IPS-18a (cell line): ENCODE data around the gene PEAR1.

Experiments used
- H3K27ac ChIP-seq: one replicate; pipeline ENCODE4 v1.5.1; 2013; ENCODE audit warnings: low read length
- H3K27me3 ChIP-seq: one replicate; pipeline ENCODE4 v1.6.1; 2013; ENCODE audit warnings: mild to moderate bottlenecking, low read length; ENCODE audit not compliant: control insufficient read depth, insufficient read depth
- H3K36me3 ChIP-seq: one replicate; pipeline ENCODE4 v1.6.1; 2013; ENCODE audit warnings: low read depth, low read length; ENCODE audit not compliant: control insufficient read depth
- H3K4me1 ChIP-seq: one replicate; pipeline ENCODE4 v1.6.1; 2013; ENCODE audit warnings: low read depth, low read length; ENCODE audit not compliant: control insufficient read depth
- H3K4me3 ChIP-seq: one replicate; pipeline ENCODE4 v1.5.1; 2013; ENCODE audit warnings: low read length
- H3K9ac ChIP-seq: one replicate; pipeline ENCODE4 v1.6.1; 2013; ENCODE audit warnings: mild to moderate bottlenecking, low read length, moderate library complexity
- H3K9me3 ChIP-seq: one replicate; pipeline ENCODE4 v1.6.1; 2013; ENCODE audit warnings: low read depth, low read length; ENCODE audit not compliant: control insufficient read depth

PEAR1 gene

DNA sequence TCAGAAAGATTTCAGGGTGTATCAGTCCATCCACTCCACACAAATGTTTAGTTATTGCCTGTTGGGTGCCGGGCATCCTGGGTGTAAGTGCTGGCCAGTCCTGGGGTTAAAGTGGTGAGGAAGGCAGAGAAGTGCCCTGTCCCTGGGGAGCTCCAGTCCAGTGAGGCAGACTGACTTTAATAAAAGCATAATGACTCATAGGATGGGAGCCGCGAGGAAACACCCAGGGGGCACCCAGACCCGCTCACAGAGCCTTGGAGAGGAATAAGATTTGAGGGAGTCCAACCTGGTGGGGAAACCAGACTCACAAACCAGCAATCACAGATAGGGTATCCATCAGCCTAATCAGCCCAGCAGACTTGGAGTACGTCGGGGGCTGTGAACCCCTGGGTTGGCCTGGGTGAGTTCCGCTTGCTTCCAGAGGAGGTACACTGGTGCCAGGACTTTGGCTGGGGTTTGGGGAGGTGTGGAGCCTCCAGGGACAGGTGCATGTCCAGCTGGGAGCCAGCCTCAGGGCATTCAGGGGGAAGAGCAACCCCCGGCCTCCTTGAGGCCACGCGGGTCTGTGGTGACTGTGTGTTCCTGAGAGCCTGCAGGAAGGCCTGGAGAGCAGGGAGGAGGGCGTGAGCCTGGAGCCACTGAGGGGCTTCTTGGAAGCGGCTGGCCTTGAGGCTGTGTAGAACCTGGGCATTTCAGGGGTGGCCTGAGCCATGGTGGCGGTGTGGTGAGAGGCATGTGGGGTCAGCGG is 3.7 kb downstream of the PEAR1 start:
- Histone ChIP-seq H3K36me3 (no peaks in the 10 kb centered on the region), H3K9me3 (no peaks in the 10 kb centered on the region), H3K4me1 (no peaks in the 10 kb centered on the region), H3K27me3 (peaks cover 32% of the 10 kb centered on the region), H3K9ac (no peak overlapping the region), H3K4me3 (no peak overlapping the region), H3K27ac (no peak overlapping the region)

DNA sequence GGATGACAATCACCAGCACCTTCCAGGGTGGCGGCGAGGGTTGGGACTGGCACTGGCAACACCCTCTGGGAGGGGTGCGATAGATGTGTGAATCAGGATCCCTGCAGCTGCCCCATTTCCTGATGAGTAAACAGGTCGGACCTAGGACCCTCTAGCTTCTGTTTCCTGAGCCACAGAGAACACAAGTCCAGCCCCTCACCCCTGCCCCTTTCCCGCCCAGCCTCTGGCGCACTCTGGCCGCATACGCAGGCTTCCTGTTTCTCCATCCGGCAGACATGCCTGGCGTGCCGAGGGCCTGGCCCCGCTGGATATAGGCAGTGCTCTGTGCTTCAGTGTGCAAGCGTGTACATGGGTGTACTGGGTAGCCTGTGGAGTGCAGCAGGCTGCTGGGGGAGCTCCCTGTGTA is 4.6 kb downstream of the PEAR1 start:
- Histone ChIP-seq H3K27ac (no peak overlapping the region), H3K36me3 (no peaks in the 10 kb centered on the region), H3K27me3 (peaks cover 23% of the 10 kb centered on the region), H3K9me3 (no peaks in the 10 kb centered on the region), H3K9ac (no peak overlapping the region), H3K4me3 (no peak overlapping the region), H3K4me1 (no peaks in the 10 kb centered on the region)

DNA sequence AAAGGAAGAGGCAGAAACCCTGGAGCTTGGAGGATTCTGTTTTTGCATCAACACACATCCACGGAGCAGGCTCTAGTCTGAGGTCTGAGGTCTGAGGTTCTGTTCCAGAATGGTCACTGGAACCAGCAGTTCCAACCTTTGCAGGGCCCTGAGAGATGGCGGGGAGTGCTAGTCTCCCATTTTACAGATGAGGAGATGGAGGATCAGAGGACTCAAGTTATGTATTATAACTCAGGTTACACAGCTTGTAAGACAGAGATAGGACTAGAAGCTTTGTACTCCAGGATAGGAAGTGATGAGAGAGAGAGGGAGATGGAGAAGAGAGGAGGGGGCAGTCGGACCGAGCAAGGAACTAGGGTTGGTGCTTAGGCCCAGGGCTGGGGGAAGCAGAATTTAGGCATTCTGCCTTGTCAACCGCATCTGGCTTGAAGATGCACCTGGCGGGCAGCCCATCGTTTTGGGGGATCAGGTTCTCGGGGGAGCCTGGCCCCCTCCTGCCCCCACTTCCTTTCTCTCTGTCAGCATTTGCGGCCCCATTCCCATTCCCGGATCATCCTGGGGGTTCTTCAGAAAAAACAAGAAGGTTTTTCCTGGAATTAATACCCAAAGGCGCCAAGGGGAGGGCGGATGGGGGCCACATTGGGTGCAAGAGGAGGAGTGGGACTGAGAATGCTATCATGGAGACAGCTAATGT is 5.6 kb downstream of the PEAR1 start:
- no peaks in the 10 kb centered on the region for H3K36me3 ChIP-seq
- no peaks in the 10 kb centered on the region for H3K9me3 ChIP-seq
- H3K4me3 ChIP-seq: no peak overlapping the region
- no peak overlapping the region for H3K9ac ChIP-seq
- no peak overlapping the region for H3K27ac ChIP-seq
- no peaks in the 10 kb centered on the region for H3K4me1 ChIP-seq
- H3K27me3 ChIP-seq: peaks cover 13% of the 10 kb centered on the region

DNA sequence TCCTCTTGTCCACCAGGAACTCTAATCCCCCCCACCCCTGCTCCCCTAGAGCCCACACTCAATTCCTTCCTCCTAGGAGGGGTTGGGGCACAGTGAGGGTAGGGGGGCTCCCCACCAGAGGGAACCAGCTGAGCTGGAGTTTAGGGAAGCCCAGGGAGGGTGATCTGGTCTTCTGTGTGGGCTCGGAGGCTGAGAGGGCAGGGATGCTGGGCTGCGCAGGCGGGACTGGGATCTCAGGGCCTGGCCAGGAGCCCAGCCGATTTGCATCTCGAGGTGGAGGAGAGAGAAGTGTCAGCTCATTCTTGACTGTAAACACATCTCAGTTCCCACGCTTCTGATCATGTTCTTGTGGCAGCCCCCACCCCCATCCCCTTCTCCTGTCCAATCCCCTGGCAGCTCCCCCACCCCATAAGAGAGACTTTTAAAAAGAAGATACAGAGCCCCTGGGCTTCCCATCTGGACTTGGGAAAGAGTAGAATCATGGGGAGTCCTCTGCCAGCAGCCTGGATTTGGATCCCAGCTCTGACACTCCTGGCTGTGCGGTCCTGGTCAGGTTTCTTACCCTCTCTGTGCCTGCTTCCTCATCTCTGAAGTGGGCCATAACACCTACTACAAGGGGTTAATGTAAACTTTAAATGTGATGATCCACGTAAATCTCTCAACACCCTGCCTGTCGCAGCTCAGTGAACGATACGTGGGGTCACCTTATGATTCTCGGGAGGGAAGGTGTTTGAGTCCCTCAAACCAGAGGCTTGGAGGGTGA is 6.6 kb downstream of the PEAR1 start:
- H3K4me1 ChIP-seq: no peaks in the 10 kb centered on the region
- H3K36me3 ChIP-seq: no peaks in the 10 kb centered on the region
- no peak overlapping the region for H3K27ac ChIP-seq
- no peaks in the 10 kb centered on the region for H3K9me3 ChIP-seq
- no peak overlapping the region for H3K4me3 ChIP-seq
- no peak overlapping the region for H3K9ac ChIP-seq
- H3K27me3 ChIP-seq: peaks cover 3% of the 10 kb centered on the region

DNA sequence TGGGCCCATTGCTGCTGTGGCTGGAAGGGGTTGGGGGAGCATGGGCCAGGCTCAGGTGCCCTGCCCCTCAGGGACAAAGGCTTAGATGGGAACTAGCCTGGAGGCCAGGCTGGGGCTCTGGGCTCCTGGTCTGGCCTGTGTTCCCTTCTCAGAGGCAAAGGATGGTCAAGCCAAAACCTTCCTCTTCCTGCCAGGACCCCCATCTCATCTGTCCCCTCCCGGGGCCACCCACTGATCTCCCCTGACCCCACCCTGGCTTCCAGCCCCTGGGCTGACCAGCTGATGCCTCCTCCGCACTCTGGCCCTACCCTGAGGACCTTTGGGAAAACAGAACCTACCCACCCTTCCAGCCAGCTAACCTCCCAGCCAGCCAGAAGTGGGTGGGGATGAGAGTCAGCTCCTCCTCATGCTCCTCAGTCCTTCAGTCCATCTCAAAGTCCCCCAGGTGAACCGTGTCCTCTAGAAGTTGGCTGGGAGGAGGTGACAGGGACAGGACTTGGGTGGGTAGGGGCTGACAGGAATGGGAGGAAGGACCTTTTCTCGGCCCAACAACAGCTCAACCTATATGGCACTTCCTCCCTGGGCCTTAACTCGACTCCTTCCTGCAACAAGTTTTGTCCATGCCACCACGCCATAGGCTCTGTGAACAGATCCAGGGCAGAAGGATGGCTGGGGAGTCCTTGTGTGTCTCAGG is 7.5 kb downstream of the PEAR1 start:
- Histone ChIP-seq H3K27me3 (no peaks in the 10 kb centered on the region), H3K4me3 (no peak overlapping the region), H3K9ac (no peak overlapping the region), H3K36me3 (no peaks in the 10 kb centered on the region), H3K27ac (no peak overlapping the region), H3K4me1 (no peaks in the 10 kb centered on the region), H3K9me3 (no peaks in the 10 kb centered on the region)

DNA sequence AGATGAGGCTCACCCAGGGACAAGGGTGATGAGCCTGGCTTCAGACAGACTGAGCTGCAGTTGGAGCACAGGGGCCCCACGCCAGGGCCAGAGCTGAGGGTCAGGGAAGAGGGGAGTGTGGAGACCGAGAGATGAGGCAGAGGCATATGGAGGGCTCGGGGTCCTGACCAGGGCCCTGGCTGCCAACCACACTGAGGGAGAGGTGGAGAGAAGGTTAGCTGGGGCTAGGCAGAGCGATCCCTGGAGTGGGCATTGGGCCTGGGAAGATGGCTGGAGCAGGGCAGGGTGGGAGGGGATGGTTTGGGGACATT is 8.0 kb downstream of the PEAR1 start:
- H3K4me3 ChIP-seq: no peak overlapping the region
- no peaks in the 10 kb centered on the region for H3K27me3 ChIP-seq
- H3K36me3 ChIP-seq: no peaks in the 10 kb centered on the region
- H3K4me1 ChIP-seq: no peaks in the 10 kb centered on the region
- H3K9ac ChIP-seq: no peak overlapping the region
- H3K9me3 ChIP-seq: no peaks in the 10 kb centered on the region
- no peak overlapping the region for H3K27ac ChIP-seq

DNA sequence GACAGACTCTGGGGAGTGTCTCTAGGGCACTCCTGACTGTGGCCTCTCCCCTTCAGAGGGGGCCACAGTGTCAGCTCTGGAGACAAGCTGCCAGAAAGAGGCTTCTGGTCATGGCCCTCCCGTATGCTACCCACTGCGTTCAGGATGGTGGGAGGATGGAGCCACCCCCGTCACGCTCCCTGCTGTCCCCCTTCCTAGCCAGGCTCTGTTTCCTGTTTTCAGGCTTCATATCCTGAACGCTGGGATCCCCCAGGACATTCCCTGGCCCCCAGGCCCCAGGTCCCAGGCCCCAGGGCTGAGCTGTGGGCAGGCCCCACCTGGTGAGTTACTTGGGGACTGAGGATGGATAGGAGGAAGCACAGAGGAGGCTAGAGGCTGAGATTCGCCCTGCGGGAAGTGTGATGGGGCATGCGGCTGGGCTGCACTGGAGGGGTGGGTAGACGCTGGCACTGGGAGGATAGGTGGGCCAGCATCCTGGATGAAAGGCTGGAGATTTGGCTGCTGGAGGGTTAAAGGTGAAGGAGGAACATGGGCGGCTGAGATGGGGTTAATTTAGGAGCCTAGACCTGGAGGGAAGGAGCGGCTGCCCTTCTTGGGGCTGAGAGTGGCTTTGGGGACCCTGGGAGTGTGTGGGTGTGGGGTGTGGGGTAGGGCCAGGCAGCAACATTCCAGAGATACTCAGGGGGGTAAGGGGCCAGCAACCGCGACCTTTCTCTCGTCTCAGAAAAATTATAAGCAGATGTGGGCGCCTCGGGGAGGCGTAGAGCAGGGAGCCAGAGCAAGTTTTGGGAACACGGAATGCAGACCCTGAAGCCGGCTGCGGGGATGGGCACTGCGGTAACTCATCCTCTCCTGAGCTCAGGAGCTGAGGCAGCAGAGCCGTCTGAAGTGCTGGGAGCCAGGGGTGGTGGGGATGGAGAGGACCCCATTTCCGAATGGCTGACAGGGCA is 8.7 kb downstream of the PEAR1 start:
- Histone ChIP-seq H3K27me3 (no peaks in the 10 kb centered on the region), H3K27ac (no peak overlapping the region), H3K4me1 (no peaks in the 10 kb centered on the region), H3K36me3 (no peaks in the 10 kb centered on the region), H3K4me3 (no peak overlapping the region), H3K9ac (no peak overlapping the region), H3K9me3 (no peaks in the 10 kb centered on the region)

DNA sequence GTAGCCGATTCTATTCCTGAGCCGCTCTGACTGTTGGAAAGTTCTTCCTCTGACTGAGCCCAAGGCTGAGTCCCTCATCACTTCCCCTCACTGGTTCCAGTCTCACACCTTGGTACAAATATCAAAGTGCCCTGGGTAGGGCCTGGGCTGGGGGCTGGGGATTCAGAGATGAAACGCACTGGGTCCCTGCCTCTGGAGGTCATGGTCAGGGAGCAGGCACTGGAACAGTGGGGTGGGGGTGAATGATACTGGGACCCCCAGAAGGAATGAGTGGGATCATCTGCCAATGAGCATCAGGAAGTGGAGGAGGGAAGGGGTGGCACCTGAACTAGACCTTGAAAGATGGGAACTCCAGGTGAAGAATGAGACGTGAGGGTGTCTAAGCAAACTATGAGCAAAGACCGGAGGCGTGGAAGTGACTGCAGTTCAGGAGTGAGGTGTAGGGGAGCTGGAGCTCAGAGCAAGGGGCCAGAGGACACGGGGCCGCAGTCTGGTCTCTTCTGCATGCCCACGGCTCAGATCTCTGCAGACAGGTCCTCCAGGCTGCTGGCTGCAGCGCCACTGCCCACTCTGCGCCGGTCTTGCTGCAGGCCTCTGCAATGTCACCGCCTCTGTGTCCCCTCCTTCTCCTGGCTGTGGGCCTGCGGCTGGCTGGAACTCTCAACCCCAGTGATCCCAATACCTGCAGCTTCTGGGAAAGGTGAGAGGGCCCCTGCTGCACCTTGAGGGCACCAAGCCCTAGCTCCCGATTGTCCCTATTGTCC is 10.0 kb downstream of the PEAR1 start:
- Histone ChIP-seq H3K4me1 (no peaks in the 10 kb centered on the region), H3K9ac (no peak overlapping the region), H3K27me3 (no peaks in the 10 kb centered on the region), H3K4me3 (no peak overlapping the region), H3K27ac (no peak overlapping the region), H3K9me3 (no peaks in the 10 kb centered on the region), H3K36me3 (no peaks in the 10 kb centered on the region)

DNA sequence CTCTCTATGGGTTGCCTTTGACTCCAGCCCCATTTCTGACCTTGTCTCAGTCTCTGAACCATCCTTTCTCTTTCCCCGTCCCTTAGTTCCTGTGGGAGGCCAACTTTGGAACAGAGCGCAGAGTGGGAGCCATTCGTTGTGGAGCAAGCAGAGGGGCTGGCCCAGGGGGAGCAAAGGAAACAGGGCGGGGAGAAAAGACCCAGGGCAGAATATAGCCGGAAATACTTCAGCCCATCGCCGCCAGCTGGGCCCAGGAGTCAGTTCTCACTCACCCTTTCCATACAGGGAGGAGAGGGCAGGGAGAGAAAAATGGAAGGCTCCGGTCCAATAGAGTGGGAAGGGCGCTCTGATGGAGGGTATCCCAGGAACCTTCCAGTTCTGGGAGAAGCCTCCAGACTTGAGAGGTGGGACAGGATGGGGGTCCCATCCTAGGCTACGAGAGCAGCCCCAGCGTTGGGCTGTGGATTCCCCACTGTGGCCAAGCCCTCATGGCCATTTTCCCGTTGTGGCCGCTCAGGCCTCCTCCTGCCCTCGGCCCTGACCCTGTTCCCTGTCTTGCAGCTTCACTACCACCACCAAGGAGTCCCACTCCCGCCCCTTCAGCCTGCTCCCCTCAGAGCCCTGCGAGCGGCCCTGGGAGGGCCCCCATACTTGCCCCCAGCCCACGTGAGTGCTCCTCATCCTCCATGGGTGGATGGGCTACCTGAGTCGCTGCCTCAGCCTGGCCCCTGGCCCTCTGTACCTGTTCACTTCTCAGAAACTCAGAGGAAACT is 10.9 kb downstream of the PEAR1 start:
- H3K27me3 ChIP-seq: no peaks in the 10 kb centered on the region
- H3K9ac ChIP-seq: no peak overlapping the region
- no peak overlapping the region for H3K27ac ChIP-seq

DNA sequence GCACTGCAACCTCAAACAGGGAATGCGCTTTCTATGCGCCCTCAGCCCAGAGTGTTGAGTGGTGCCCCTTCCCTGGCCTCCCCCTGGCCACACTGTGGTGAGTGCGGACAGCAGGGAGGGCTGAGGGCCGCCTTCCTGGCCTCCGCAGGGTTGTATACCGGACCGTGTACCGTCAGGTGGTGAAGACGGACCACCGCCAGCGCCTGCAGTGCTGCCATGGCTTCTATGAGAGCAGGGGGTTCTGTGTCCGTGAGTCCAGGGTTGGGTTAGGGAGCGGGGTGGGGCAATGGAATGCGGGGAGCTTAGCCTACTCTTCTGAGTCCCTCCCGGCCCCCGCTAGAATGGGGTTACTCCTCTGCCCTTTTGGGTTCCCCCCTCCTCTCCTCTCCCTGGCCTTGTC is 11.7 kb downstream of the PEAR1 start:
- no peak overlapping the region for H3K4me3 ChIP-seq
- H3K27me3 ChIP-seq: no peaks in the 10 kb centered on the region
- H3K27ac ChIP-seq: no peak overlapping the region
- H3K4me1 ChIP-seq: no peaks in the 10 kb centered on the region
- no peaks in the 10 kb centered on the region for H3K9me3 ChIP-seq
- no peaks in the 10 kb centered on the region for H3K36me3 ChIP-seq
- no peak overlapping the region for H3K9ac ChIP-seq

More for the DNA sequence above, 10.9 kb downstream of the PEAR1 start:
- Histone ChIP-seq H3K9me3 (no peaks in the 10 kb centered on the region), H3K36me3 (no peaks in the 10 kb centered on the region), H3K4me3 (no peak overlapping the region), H3K4me1 (no peaks in the 10 kb centered on the region)
